ENCODE results near the gene LRP6.

- no peak for TF ChIP-seq CTCF (IDR thresholded peaks at IDR 0.05)
- no peak for TF ChIP-seq POLR2A (IDR thresholded peaks at IDR 0.05)
Measured at GRCh38 chr12:12216349-12217017, 50.4 kb downstream of the LRP6 start.
